Inferior parietal cortex (tissue), 1 donor: ENCODE data around the gene FBLN1.
"Not testable (repeated sequence)": the region's sequence is repeated elsewhere in the genome, so short reads cannot be mapped to it uniquely, and the experiment has no call there.

Experiments used
- DNase-seq: peaks from one replicate; pipeline ENCODE4 v3.0.0-alpha.2; 2016; ENCODE audit errors: extremely low spot score

FBLN1 gene

DNA sequence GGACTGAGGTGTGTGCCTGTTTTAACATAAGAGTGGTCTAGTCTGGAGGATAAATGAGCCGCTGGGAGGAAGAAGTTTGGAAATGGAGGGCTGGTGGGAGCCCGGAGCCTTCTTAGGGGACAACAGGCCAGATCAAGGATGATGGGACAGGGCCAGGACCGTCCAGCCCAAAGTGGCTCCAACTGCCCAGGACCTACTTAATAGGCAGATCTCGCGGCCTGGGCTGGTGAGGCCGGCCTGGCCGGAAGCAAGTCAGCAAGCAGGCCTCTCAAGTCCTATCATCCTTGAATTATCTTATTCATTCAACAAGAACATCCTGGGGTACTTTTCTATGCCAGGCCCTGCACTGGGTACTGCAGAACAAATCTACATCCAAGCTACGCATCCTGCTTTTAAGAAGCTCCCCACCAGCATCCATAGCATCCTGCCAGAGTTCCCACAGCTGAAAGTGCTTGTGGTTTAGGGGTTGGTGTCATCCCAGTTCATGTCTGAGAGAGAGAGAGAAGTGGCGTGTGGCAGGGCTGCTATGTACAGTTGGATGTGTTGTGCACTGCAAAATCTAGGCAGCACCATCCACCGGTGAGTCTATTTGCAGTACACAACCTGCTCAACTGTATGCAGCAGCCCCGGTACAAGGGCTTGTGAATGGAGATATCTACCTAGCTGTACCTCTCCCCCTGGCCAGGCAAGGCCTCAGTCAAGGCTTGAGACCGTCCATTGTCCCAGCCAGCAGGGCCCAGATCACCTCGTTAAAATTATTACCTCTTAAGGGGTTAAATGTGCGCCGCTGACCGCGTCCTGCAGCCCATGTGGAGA, 82.1 kb downstream of the FBLN1 start:
- no peak for DNase-seq

- DNase-seq, result no peak
Observed at GRCh38 chr22:45585437-45585755, 82.7 kb downstream of the FBLN1 start.

DNA sequence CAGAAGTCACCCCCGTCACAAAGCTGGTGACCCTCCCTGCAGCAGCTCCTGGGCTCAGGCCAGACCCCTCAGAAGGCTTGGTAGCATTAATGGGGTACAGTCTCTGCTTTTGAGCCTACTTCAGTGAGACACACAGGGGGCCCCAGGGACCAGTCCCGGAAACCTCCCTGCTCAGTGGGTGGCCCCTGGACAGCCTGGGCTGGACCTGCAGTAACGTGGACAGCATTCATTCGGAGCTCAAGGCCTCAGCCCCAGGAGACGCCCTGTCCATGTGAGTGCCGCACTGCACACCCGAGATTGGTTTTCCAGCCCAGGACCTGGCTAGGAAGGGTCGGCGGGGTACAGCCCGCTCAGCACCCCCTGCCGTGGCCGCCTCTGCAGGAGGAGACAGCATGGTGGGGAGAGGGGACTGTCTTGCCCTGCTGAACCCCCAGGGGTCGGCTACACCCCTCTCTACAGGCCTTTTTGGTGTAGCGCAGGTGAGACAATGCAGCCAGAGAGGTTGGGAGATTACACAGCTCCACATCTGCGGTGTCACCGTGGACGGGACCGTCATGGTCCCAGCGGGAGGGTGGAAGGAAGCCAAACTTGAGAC, 83.4 kb downstream of the FBLN1 start:
- DNase-seq, result no peak

GRCh38 chr22:45586651-45587405, 84.1 kb downstream of the FBLN1 start:
- no peak for DNase-seq

- no peak for DNase-seq
Observed at GRCh38 chr22:45587638-45588505, 85.2 kb downstream of the FBLN1 start.

DNA sequence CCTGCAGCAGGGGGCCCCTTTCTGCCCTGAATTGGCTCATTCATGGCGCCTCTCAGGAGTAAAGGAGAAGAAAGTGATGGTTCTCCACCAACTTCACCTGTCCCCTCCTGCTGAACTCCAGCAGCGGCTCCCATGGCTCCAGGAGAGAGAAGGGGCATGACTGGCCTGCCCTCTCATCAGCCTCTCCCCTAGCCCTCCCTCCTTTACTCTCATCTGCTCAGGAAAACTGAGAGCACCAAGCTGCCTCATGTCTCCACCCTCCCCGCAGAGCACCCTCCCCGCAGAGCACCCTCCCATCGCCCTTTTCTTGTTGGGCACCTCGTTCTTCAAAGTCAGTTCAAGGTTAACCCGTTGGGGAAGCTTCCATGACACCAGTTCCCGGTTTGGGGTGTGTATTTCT, 86.9 kb downstream of the FBLN1 start:
- no peak for DNase-seq

DNA sequence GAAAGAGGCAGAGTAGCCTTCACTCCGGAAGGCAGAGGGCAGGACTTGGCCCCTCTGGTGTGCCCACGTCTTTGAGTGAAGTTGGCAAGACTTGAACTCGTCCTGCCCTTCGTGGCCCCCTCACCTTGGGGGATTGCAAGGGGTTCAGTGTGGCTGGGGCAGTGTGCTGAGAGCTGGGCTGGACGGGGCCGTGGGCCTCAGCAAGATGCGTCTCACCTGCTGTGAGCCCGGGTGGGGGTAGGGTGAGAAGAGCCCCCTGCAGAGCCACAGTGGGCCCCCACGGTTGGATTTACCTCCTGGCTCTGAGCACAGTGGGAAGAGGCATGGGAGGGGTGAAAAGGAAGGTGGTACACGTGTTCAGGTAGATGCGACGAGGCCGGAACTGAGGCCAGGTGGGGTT, 87.6 kb downstream of the FBLN1 start:
- DNase-seq, result no peak

DNA sequence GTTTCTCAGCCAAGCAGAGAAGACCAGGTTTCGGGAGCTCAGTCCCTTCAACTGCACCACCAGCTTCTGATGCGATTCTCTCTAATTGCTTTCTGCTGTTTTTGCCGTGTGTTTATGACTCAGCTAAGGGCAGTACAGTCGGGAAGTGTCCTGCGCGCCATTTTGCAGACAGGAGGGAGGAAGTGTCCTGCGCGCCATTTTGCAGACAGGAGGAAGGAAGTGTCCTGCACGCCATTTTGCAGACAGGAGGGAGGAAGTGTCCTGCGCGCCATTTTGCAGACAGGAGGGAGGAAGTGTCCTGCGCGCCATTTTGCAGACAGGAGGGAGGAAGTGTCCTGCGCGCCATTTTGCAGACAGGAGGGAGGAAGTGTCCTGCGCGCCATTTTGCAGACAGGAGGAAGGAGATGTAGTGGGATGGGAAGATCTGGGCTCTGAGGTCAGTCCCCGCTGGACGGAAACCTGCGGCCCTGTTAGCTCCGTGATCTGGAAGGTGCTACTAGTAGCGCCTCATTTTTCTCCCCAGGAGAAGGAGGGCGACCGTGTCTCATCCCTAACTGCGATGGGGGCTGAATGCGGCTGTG, 89.0 kb downstream of the FBLN1 start:
- not testable (repeated sequence) for DNase-seq

- DNase-seq, result no peak
Observed at GRCh38 chr22:45594123-45594941, 91.6 kb downstream of the FBLN1 start.

DNA sequence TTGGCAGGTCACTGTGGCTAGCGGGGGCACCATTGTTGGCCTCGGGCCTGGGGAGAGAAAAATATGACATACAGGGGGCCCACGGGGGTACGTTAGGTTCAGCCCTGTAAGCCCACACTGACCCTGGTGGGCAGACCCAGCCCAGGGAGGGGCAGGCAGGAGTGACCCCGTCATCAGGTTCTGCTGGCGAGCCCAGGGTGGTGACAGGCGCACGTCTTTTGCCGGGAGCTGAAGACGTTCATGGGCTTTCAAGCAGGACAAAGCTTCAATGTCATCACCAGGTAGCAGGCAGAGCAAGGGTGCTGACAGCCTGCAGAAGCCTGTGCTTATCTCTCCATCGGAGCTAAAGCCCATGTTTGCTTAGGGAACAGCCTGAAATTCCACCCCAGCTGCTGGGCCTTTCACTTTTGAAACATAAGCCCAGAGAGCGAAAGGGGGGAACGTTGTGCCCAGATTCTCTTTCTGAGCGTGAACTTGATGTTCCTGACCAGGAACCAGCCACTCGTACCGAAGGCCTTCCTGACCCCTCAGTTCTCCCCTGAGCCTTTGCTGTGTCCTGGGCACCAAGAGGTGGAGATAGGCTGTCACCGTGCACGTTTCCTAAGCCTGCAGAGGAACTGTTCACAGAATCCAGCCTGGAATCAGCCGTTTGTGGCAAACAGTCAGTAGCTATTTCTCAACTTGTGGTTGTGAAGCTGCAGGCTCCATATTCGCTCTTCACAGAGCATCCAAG, 94.9 kb downstream of the FBLN1 start:
- no peak for DNase-seq

- no peak for DNase-seq
Observed at GRCh38 chr22:45598596-45599217, 96.0 kb downstream of the FBLN1 start.

DNA sequence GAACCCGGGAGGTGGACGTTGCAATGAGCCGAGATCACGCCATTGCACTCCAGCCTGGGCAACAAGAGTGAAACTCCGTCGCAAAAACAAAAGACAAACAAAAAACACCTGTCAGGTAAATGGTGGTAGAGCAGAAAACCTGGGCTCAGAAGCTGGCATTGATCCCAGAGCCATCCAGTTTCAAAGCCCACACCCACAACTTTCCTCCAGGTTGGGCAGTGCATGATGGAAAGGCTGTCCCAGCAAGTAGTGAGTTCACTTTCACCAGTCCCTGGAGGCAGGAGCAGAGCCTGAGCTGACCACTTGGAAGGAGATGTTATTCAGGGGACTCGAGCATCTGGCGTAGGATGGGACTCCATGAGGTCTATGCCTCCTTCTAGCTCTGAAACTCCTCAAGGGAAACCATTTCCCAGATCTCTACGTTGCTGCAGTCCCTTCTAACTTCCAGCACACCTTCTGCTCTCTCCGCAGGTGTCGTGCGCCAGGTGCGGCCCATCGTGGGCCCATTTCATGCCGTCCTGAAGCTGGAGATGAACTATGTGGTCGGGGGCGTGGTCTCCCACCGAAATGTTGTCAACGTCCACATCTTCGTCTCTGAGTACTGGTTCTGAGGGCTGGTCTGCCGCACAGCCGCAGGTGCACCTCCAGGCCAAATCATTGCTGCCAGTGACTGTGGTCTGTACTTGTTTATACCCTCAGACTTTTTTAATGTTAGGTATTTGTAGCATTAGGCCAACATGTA, 97.3 kb downstream of the FBLN1 start:
- DNase-seq, result no peak

DNA sequence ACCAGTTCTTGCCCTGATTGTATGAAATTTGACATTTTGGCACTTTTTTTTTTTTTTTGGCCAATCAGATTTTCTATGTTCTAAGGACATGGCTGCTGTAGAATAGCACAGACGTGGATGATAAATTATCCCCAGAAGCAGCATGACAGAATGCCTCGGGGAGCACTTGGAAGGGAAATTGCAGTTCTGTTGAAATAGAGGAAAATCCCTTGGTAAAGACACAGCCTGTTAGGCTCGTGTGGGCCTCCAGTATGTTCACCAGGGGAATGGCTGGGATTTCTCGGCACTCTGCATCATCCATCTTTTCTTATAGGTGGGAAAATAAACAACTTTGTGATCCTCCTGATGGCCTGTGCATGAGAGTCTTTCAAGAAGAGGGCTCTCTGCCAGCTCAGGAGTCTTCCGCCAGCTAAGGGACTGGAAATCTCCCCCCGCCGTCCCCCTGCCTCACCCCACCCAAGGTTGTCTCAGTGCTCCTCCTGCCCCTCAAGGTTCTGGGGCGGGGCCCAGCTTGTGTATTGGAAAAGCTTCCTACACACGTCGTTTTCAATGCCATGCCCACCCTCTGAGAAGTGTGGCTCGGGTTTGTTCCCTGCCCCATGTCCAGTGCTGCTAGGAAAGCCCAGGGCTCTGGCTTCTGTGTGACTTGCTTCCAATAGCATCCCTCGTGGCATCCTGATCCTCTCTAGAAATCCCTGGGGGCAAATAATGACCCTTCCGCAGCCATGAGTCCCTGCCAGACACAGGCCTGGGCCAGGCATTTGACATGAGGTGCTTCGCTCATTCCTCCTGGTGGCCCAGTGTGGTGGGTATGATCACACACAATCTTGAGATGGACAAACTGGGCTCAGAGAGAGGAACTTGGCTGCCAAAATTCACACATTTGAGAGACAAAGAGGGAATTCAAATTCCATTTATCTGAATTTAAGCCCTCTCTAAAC, 98.4 kb downstream of the FBLN1 start:
- DNase-seq, result no peak

- DNase-seq, result no peak
Observed at GRCh38 chr22:45602004-45602733, 99.5 kb downstream of the FBLN1 start.

DNA sequence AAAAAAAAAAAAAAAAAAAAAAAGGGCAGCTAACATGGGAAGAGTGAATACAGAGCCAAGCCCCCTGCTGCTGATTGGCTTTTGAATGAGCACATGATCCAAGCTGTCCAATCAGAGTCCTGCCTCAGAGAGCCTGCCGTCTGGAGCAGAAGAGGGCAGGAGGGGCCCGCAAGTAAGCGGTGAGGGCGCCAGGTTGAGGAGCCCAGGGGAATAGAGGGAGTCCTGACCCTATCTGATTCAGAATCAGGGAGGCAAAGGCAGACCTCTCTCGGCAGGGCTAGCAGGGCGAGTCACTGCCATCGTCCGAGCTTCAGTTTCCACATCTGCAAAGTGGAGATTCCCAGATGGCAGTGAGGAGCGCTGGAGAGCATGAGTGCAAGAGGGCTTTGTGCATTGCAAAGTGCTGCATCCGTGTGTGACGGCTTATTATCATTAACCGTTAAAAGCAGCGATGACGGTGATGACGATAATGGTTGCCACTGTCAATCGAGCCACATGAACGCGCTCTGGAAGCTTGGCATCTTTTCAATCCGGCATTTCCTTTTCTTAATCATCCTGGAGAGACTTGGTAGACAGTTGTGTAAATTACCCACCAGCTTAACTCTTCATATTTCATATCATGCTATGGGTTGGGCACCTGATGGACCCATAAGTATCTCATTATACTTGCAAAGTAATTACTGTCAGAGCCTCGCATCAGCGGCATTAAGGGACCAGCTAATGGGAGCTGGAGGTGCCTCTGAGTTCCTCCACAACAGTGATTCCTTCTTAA, 100.3 kb downstream of the FBLN1 start:
- no peak for DNase-seq

- no peak for DNase-seq
Observed at GRCh38 chr22:45603619-45604018, 100.9 kb downstream of the FBLN1 start.
